HL-60 (cell line): ENCODE measurements around the gene SPTB.

ENCODE experiments used
- DNase-seq, 2 experiments: peaks; one replicate each; pipeline ENCODE4 v3.0.0-alpha.2; 2010 to 2020; ENCODE audit warnings: low read depth in 1 of 2, low spot score in 1 of 2
- H3K27ac ChIP-seq: fragments of 250-450 bp; sonication (Bioruptor Pico); replicated peaks from 2 replicates; pipeline ENCODE4 v1.5.1; 2020; ENCODE audit warnings: mild to moderate bottlenecking, moderate library complexity
- H3K27me3 ChIP-seq: fragments of 250-450 bp; sonication (Bioruptor Pico); 2 replicates; pipeline ENCODE4 v1.5.1; 2021; ENCODE audit warnings: mild to moderate bottlenecking, moderate library complexity; ENCODE audit not compliant: insufficient read depth, poor library complexity, severe bottlenecking
- H3K4me3 ChIP-seq: replicated peaks from 2 replicates; pipeline ENCODE4 v1.5.1; 2011; ENCODE audit warnings: mild to moderate bottlenecking, control low read depth, low read length; ENCODE audit not compliant: insufficient read depth
- CTCF ChIP-seq: IDR thresholded peaks from one replicate; pipeline ENCODE4 v1.5.1; 2011; ENCODE audit warnings: low read length, control low read depth, inconsistent platforms; ENCODE audit not compliant: insufficient read depth
- GABPA ChIP-seq: IDR thresholded peaks from 2 replicates; pipeline ENCODE4 v1.6.1; 2012; ENCODE audit warnings: low read depth
- POLR2AphosphoS5 ChIP-seq: IDR thresholded peaks from 2 replicates; pipeline ENCODE4 v1.6.1; 2012; ENCODE audit warnings: low read depth
- REST ChIP-seq: IDR thresholded peaks from 2 replicates; pipeline ENCODE4 v1.6.1; 2012; ENCODE audit warnings: low read depth; ENCODE audit not compliant: insufficient replicate concordance
- SPI1 ChIP-seq: IDR thresholded peaks from 2 replicates; pipeline ENCODE4 v1.6.1; 2012; ENCODE audit warnings: low read depth, mild to moderate bottlenecking, borderline replicate concordance

SPTB gene

GRCh38 chr14:64719601-64720000, 160.1 kb downstream of the SPTB start:
- no peak for DNase-seq
- Histone ChIP-seq H3K4me3 (no peak overlapping the region), H3K27ac (no peak overlapping the region), H3K27me3 (no peaks in the 10 kb centered on the region)
- TF ChIP-seq GABPA (no peak), CTCF (no peak), REST (no peak), POLR2AphosphoS5 (no peak), SPI1 (no peak)

GRCh38 chr14:64718762-64719161, 160.9 kb downstream of the SPTB start:
- Histone ChIP-seq H3K27ac (no peak overlapping the region), H3K27me3 (no peaks in the 10 kb centered on the region), H3K4me3 (no peak overlapping the region)
- no peak for DNase-seq
- no peak for TF ChIP-seq GABPA
- no peak for TF ChIP-seq POLR2AphosphoS5
- TF ChIP-seq REST, result no peak
- TF ChIP-seq CTCF, result no peak
- TF ChIP-seq SPI1, result no peak

GRCh38 chr14:64717870-64718269, 161.8 kb downstream of the SPTB start:
- Histone ChIP-seq H3K27ac (peak overlapping the region; percentile 63; the same call in 1 of the 2 replicates), H3K4me3 (no peak overlapping the region), H3K27me3 (no peaks in the 10 kb centered on the region)
- DNase-seq, result no peak
- TF ChIP-seq POLR2AphosphoS5 (no peak), SPI1 (no peak), REST (no peak), GABPA (no peak), CTCF (no peak)
